Measurements from ENCODE around the gene DMBX1. TPM values are rescaled to one million over a fixed set of nuclear protein-coding genes. Genes with fewer than 3 reads are reported as not detected.

The DMBX1 gene
- total RNA-seq, 1 donor from 2014 or later: not detected

DNA sequence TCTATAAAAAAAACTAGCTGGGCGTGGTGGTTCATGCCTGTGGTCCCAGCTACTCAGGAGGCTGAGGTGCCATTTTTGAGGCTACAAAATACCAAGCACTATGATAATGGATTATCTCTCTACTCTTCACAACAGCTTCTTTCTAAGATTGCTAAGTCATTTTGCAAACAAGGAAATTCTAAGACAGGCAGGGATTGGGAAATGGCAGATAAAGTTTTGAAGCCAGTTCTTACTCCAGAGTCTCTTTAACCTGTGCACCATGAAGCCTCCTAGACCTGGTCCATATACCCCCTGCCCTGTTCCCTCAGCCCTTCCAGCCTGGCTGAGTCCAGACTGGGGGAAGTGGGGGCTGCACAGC, 39.5 kb upstream of the DMBX1 start:
- H3K36me3 ChIP-seq: no peaks in the 10 kb centered on the region
- H3K4me1 ChIP-seq: peaks cover 0 to 3% of the 10 kb centered on the region in 2 donors
- H3K27ac ChIP-seq: no peak overlapping the region
- intact Hi-C loops (cut with DNase I): no loop called here
- TF ChIP-seq, protein P1, sequence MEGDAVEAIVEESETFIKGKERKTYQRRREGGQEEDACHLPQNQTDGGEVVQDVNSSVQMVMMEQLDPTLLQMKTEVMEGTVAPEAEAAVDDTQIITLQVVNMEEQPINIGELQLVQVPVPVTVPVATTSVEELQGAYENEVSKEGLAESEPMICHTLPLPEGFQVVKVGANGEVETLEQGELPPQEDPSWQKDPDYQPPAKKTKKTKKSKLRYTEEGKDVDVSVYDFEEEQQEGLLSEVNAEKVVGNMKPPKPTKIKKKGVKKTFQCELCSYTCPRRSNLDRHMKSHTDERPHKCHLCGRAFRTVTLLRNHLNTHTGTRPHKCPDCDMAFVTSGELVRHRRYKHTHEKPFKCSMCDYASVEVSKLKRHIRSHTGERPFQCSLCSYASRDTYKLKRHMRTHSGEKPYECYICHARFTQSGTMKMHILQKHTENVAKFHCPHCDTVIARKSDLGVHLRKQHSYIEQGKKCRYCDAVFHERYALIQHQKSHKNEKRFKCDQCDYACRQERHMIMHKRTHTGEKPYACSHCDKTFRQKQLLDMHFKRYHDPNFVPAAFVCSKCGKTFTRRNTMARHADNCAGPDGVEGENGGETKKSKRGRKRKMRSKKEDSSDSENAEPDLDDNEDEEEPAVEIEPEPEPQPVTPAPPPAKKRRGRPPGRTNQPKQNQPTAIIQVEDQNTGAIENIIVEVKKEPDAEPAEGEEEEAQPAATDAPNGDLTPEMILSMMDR (IDR thresholded peaks at IDR 0.05): no peak
- H3K27me3 ChIP-seq: no peaks in the 10 kb centered on the region
- no peaks in the 10 kb centered on the region for H3K9me3 ChIP-seq
- no peak for DNase-seq (ENCODE audit: low spot score in 2 of 2)
- no peak overlapping the region for H3K4me3 ChIP-seq

DNA sequence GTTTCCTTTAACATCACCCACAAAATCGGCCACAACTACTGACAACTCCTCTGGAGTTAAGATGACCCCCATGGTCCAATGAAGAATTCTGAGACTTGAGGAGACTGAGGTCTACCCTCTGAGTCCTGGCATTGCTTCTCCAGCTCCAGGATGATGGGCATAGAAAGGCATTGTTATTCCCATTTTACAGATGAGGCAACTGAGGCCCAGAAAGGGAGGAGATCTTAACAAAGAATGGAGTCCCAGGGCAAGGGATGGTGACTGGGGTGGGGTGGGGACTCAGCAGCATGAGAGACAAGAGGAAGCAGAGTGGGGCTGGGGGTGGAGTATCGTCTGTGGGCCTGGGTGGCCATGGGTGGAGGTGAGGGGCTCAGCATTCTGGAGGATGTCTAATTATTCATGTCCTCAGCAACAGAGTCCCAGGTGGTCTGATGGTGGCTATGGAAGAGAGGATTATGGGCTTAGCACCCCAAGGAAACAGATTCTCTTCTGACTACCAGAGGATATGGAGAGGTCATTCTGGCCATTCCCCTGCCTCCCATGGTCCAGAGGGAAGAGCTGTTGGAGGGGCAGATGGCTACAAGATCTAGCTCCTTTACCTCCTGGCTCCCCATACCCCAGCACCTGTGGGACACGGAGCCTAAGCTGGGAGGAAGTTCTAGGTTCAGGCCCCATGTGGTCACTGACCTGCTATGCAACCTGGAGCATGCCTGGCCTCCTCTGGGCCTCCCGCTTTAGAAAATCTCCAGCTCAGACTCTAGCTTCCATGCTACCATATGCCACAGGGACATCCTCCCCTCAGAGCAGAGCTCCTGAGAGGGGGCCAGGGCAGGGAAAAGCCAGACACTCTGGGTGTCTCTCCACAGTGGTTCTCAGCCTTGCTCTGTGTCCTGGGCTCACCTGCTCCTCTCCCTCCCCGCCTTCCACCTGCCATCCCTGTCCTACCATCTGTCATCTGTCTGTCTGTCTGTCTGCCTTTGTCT, 37.4 kb upstream of the DMBX1 start:
- Histone ChIP-seq H3K4me3 (no peak overlapping the region), H3K36me3 (no peaks in the 10 kb centered on the region), H3K4me1 (peaks cover 0 to 3% of the 10 kb centered on the region in 2 donors), H3K9me3 (no peaks in the 10 kb centered on the region), H3K27ac (no peak overlapping the region), H3K27me3 (no peaks in the 10 kb centered on the region)
- DNase-seq (ENCODE audit: low spot score in 2 of 2): no peak
- TF ChIP-seq, protein P1 (IDR thresholded peaks at IDR 0.05): no peak
- intact Hi-C loops (cut with DNase I): no loop called here

DNA sequence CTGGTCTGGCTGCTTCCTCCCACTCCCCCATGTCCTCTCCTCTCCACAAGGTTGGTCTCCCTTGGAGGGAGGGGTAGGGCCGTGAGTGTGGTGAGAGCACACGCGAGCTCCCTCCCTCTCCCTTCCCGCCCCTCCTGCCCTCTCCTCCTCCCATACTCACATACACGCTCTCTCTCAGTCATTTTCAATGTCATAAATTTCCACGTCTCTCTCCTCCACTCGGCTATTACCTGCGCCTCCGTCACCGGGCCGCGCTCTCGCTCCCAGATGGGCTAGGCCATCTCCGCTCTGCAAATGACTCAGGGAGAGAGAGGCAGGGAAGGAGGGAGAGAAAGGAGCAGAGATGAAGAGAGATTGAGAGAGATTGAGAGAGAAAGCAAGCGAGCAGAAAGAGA, 36.7 kb upstream of the DMBX1 start:
- H3K9me3 ChIP-seq: no peaks in the 10 kb centered on the region
- TF ChIP-seq, protein P1 (IDR thresholded peaks at IDR 0.05): no peak
- no peak for DNase-seq (ENCODE audit: low spot score in 2 of 2)
- H3K27me3 ChIP-seq: no peaks in the 10 kb centered on the region
- intact Hi-C loops (cut with DNase I): no loop called here
- peaks cover 0 to 3% of the 10 kb centered on the region in 2 donors for H3K4me1 ChIP-seq
- H3K4me3 ChIP-seq: no peak overlapping the region
- no peak overlapping the region for H3K27ac ChIP-seq
- no peaks in the 10 kb centered on the region for H3K36me3 ChIP-seq

DNA sequence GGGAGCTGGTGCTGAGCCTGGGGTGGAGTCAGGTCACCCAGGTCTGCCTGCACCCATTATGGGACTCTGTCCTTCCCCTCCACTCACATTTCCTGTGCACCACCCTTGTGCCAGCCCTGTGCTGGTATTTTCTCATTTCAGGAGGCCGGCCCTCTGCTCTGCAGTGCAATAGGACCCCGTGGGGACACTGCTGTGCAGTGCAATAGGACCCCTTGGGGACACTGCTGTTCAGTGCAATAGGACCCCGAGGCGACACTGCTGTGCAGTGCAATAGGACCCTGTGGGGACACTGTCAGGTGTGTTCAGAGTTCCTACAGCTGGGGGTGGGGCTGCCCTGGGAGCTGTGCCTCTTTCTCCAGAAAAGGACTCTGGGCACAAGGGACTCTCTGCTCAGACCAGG, 36.2 kb upstream of the DMBX1 start:
- Histone ChIP-seq H3K9me3 (no peaks in the 10 kb centered on the region), H3K4me1 (peaks cover 0 to 3% of the 10 kb centered on the region in 2 donors), H3K4me3 (no peak overlapping the region), H3K27me3 (no peaks in the 10 kb centered on the region), H3K27ac (no peak overlapping the region), H3K36me3 (no peaks in the 10 kb centered on the region)
- TF ChIP-seq, protein P1 (IDR thresholded peaks at IDR 0.05): no peak
- intact Hi-C loops (cut with DNase I): no loop called here
- no peak for DNase-seq (ENCODE audit: low spot score in 2 of 2)

DNA sequence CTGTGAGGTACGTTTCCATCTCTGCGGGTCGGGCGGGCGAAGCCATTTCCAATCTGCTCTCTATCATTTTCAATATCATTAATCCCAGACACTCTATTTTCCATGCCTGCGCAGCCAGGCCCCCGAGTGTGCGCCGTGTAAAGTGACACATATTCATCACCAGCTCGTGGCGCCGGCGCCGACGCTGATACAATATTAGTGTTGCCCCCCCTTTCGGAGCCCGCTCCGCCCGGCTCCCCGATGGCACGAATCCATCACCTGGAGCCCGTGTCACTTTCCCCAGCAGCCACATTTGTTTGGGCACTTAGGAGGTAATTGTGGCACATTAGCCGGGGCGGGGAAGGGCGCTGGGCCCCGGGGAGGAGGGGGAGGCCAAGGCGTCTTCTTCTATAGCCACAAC, 33.7 kb upstream of the DMBX1 start:
- intact Hi-C loops (cut with DNase I): no loop called here
- H3K9me3 ChIP-seq: no peaks in the 10 kb centered on the region
- TF ChIP-seq, protein P1 (IDR thresholded peaks at IDR 0.05): no peak

More for the DNA sequence above, 33.7 kb upstream of the DMBX1 start:
- no peak overlapping the region for H3K4me3 ChIP-seq
- no peaks in the 10 kb centered on the region for H3K4me1 ChIP-seq
- H3K27me3 ChIP-seq: no peaks in the 10 kb centered on the region
- no peak for DNase-seq (ENCODE audit: low spot score in 2 of 2)
- no peak overlapping the region for H3K27ac ChIP-seq
- H3K36me3 ChIP-seq: no peaks in the 10 kb centered on the region
